ENCODE results near the gene MDM4.
A peak's percentile ranks its signal among the peaks of the same experiment; 100 is the strongest.
"Not testable (repeated sequence)": the region's sequence is repeated elsewhere in the genome, so short reads cannot be mapped to it uniquely, and the experiment has no call there.

Gene MDM4, protein sequence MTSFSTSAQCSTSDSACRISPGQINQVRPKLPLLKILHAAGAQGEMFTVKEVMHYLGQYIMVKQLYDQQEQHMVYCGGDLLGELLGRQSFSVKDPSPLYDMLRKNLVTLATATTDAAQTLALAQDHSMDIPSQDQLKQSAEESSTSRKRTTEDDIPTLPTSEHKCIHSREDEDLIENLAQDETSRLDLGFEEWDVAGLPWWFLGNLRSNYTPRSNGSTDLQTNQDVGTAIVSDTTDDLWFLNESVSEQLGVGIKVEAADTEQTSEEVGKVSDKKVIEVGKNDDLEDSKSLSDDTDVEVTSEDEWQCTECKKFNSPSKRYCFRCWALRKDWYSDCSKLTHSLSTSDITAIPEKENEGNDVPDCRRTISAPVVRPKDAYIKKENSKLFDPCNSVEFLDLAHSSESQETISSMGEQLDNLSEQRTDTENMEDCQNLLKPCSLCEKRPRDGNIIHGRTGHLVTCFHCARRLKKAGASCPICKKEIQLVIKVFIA

DNA sequence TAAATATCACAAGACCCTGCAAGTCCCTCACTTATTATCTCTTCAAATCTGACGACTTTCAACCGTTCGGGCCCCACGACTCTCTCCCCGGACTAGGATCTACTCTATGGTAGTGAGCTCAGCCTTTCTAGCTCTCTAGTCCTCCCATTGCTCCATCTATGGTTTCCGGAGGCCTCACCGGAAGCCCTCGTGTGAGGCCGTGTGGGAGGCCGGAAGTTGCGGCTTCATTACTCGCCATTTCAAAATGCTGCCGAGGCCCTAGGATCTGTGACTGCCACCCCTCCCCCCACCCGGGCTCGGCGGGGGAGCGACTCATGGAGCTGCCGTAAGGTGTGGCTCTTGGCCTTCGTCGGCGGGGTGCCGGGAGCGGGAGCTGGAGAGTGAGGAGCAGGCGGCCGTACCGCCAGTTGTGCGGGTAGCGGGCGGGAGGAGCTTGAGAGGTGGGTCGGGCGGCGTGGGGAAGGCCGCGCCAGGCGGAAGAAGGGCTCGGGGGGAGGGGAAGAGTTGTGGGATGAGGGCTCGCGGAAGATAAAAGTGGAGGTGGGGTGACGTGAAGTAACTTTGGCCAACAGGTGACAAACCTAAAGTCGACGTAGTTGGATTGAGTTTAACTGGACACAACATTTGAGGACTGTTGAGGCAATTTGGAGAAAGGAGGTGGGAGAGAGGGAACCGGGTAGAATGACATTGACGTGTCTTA is at the start of gene MDM4:
MDM4 (plus strand) TSS at position 227 of the 700 bp plus-strand sequence. CDS start 9,113 bp downstream, outside the sequence.
- peak; percentile 98 for DNase-seq (ENCODE audit: low read depth, low spot score)

DNA sequence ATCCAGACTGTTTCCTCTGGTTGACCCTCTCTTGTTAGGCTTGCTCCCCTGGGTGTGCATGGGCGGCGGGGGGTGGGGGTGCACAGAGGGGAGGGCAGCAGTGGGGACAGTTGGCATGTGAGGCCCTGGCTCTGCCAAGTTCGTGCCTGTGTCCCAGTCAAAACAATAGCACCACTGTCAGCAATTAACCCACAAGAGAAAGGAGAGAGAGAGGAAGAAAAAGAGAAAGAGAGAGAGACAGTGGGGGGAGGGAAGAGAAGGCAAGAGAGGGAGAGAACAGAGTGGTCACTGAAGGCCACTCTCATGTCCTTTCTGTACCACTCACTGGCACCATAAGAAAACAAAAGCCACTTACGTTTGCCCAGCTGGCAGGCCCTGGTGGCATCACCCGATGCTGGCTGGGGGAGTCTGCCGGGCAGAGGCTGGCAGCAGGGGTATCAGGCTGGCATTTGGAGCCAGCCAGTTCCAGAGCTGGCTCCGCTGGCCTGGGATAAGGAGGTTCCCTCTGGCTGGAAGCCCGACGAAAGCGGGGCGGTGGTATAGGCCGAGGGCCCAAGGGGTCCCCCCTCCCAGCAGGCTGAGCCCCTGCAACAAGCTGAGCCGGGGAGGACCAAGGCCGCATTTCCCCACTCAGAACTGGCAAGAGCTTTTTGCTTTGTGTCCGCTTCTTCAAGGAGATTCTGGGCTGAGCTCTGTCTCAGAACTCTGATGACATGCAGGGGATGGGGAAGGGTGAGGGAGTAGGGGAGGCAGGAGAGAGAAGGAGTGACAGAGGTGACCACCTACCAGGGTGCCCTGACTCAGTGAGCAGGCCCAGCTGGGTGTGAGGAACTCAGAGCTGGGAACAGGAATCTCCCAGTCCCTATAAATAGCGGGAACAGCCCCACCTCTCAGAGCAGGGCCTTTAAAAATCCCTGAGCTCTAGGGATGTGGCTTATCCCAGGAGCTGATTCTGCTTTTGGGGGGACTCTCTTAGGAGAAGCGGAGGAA is 49.5 kb upstream of the MDM4 start:
- DNase-seq (ENCODE audit: low read depth, low spot score): peak; percentile 34

DNA sequence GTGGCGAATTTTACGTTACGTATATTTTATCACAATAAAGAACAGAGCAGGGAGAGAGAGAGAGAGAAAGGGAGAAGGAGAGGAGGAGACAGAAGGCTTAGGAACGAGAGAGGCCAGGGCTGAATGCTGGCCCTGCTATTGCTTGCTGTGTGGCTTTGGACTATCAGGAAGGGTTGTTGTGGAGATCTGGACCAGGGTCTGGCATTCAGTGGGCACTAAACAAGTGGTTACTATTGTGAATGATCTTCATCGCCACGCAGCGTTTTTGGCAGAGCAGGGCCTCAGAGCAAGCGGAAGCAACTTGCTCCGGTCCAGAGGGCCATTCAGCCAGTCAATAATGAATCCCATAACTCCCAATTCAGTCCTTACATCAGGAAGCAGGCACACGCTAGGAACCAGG is 48.0 kb upstream of the MDM4 start:
- no peak for DNase-seq (ENCODE audit: low read depth, low spot score)

DNA sequence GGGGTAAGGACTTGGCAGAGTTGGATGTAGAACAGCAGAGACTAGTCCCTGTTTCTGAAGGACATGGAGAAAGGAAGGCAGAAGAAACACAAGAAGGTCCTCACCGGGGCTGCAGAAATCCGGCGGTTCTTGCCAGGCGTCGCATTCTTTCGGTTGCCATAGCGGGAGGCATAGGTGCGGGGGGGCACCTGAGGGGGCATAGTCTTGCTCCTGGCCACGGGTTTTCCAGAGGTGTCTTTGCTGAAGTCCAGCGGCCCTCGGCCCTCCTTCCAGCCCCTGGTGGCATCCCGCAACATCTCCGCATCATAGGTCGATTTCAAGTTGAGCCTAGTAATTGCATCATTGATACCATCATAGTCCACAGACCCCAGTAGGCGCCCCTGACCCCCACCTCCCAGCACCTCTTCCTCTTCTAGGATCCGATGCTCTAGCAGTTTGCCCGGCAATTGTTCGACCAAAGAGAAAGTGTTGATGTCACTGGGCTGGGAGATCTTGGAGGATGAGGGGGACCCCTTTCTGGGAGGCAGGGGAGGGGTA is 47.4 kb upstream of the MDM4 start:
- DNase-seq (ENCODE audit: low read depth, low spot score): no peak

DNA sequence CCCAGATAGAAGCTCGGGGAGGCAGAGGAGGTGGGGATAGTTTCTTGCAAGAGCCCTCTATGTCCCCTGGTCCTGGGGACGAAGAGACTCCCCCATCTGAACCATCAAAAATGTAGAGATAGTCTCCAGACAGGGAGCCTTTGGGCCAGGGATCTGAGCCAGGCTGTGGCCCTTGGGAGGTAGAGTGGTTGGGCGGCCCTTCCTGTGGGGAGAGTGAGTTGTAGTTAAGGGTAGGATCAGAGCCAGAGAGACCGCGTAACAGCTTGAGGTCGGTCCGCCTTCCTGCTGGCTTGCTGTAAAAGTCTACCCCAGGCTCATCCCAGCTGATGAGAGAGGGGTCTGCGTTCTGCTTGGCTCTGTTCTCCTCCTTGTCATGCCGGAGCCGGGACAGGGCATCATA is 46.9 kb upstream of the MDM4 start:
- DNase-seq (ENCODE audit: low read depth, low spot score): no peak

DNA sequence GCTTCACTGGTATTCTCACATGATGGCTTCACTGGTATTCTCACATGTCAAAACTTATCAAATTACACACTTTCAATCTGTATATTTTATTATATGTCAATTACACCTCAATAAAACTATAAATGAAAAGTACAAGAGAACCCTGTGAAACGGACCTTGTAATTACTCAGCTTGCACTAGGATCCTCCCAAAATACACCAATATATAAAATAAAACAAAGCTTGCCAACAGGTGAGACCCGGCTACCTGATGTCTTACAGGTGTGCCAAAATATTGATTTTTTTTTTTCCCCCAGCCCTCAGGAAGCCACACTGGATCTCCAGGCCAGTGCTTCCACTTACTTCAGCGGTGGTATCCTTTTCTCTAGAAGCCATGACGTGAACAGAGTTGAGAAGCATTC is 44.5 kb upstream of the MDM4 start:
- DNase-seq (ENCODE audit: low read depth, low spot score): no peak

DNA sequence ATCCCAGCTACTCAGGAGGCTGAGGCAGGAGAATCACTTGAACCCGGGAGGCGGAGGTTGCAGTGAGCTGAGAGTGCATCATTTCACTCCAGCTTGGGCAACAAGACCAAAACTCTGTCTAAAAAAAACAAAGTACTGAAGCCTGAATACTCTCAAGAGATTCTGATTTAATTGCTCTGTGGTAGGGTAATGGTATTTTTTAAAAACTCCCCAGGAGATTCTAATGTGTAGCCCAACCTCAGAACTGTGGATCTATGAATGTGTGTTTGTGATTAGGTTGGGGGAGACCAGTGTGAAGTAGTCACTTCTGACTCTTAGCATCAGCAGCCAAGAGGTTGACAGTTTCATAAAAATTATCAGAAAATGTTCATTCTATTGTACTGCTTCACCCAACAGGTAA is 43.5 kb upstream of the MDM4 start:
- DNase-seq (ENCODE audit: low read depth, low spot score): no peak

DNA sequence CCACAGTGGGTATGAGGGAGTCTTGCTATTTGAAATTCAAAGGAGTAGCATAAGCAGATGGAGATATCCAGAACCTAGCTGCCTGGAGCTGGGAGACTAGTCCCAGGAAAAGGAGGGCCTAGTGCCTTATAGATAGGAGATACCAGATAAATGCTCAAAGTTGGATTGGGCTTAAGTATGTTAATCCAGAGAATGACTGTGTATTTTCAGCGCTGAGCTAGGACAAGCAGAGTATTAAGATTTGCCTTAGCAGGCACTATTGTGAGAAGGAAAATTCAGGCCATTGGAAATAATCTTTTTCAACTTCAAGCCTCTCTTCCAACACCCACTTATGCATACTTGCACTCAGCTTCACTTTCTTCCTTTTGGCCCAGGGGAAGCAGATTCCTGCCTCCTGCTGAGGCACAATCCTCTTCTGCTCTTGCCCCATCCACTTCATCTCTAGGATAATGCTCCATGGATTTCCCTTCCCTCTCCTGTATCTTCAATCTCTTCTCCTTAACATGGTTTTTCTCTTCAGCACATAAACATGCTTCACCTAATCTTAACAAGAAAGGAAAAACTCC is 42.7 kb upstream of the MDM4 start:
- no peak for DNase-seq (ENCODE audit: low read depth, low spot score)

DNA sequence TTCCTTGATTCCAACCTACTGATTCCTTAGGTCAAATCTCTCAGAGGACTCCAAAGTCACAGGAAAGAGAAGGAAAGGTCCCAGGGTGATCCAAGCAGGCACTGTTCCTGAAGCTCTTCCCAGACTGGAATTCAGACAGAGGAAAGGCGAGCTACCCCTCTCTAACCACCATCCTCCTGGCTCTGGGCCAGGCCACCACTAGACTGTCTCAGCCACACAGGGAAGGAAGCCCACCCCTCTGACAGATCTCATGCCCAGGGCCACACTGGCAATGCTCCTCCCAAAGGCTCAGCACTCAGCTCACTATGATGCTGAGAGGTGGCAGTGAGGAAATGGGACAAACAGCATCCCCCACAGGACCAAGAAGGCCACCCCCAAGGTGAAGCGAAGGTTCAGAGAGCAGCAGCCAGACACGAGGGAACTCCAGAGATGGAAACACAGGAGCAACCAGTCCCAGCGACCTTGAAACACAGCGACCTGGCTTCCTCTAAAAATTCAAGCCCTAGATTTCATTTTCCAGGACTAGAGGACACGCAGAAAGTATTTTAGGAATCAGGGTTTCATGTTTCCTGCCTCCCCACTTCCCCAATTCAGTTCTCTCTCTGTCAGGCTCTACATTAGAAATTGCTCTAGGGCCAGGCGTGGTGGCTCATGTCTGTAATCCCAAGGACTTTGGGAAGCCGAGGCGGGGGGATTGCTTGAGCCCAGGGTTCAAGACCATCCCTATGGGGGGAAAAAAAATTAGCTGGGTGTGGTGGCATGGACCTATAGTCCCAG is 40.4 kb upstream of the MDM4 start:
- no peak for DNase-seq (ENCODE audit: low read depth, low spot score)

DNA sequence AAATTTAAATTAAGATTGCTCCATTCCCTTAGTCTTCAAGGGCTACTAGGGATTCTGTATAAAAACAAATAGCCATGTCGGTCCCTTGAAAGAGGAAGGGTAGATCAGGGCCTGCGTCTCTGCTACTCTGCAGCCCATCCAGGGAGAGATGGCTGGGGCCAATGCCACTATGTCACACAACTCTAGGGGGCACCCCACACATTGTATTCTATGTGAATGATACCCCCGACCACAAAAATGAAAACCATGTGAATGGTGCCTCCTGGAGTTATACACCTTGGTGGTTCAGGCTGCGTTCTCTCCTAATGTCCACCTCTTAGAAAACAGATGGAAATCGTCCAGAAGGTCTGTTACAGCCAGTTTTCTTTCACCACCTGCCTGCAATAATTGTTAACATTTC is 39.6 kb upstream of the MDM4 start:
- DNase-seq (ENCODE audit: low read depth, low spot score): no peak

DNA sequence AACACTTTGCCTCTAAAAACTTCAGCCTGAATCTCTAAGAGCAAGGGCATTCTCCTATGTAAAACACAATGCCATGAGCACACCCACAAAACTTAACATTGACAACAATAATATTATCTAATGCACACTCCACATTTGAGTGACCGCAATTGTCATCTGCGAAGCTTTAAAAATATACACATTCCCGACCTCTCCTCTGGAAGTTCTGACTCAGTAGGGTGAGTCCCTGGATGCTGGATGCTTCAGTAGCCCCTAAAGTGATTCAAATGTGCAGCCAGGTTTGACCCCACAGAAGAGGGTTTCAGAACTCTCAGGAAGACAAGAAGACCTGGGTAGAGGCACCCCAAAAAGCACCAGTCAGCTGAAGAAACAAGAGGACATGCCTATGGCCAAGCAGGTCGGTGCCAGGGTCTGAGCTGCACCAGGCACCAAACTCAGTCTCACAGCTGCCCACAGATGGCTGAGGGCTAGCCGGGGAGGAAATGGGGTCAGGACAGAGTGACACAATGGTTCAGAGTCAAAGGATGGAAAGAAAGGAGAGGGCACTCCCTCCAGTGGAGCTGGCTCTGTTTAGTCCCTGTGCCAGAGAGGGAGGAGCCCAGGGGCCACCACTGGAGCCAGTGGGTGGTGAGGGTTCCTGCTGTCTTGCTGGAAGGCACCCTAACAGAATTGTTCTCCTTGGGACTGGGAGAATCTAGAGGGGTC is 39.0 kb upstream of the MDM4 start:
- no peak for DNase-seq (ENCODE audit: low read depth, low spot score)

DNA sequence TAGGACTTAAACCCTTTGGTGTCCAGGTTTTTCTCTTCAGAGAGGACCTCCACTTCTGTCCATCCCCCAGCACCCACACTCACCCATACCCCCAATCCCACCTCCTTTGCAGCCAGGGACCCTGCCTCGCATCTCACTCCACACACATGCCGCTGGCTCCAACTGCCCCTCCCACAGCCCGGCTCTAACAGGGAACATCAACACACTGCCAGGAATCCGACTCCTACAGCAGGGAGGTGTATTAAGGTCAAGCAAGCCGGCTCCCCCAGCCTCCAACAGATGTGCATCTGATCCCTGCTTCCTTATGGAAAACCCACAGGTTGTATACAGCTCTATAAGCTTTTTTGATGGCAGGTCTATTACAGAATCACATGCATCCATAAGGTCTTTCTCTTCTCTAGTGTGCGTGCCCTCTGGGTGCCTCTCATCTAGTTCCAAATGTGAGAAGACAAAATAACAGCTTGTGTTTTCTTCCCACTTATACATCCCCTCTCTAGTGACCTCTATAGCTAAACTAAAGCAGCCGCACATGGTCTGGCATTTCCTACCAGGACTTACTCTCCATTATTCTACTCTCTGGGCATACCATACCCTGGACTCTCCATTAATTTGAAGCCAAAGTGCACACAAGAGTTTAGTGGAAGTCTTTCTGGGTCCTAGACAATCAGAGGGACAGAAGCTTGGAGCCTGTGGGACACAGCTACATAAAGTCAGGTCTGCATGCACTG is 37.9 kb upstream of the MDM4 start:
- no peak for DNase-seq (ENCODE audit: low read depth, low spot score)

DNA sequence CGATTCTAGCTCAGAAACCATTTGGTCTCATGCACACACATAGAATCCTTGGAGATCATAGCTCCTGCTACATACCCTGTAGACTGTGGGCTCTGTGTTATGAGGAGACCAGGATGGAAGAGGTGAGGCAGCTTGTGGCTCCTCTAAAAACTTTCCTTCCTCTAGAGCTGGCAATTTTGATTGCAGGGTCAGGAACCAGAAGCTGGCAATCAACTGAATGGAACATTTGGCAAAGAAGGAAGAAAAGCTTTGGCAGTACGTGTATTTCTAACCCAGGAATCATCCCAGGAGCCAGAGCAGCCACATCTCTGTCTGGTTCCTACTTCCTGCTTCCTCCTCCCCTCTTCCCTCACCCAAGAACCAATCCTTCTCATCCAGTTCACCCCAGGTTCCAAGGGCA is 37.3 kb upstream of the MDM4 start:
- no peak for DNase-seq (ENCODE audit: low read depth, low spot score)

DNA sequence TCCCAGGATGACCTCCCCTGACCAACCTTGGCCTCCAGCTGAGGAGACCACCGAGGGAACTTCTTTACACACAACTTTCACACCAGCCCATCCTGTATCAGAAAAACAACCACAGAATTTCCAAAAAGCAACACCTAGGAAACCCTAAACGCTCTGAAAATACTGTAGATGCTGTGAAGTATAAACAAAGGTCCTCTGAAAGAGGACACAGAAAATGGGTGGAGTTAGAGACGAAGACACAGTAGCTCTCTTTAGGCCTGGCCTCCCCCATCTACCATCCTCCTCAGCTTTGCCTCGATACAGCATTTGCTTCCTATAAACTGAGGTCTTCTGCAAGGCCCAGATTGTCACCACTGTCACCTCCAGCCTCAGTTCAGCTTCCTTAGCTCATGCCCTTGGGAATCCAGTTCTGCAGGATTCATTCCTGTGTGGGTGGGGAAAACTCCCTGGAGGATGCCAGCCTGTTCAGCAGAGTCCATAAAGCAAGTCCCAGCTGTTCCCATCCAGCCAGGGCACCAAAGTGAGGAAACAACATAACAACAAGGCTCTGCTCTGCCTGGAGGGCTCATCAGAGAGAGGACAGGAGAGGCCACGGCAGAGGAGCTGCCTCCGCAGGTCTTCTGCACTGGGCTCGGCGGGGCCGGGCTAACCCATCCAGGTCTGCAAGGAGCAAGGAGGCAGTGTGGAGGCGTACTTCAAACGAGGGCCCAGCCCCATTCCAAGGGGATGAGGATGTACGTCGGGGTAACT is 36.6 kb upstream of the MDM4 start:
- no peak for DNase-seq (ENCODE audit: low read depth, low spot score)

DNA sequence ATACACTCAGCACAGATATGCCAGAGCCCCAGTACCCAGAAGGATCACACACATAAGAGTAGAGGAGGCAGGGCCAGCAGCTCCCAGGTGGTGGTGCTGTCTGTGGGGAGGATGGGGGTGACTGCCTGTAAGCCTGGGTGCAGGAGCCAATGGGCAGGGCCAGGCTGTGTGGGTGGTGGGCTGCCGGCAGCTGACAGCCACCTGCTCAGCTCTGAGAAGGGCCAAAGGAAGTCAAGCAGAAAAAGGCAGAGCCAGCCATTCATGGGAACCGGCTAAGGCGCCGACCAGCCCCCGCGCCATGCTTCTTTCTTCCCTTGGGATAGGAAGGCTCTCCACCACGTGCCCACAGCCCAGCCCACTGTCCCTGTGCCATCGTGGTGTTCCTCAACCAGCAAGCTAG is 35.7 kb upstream of the MDM4 start:
- no peak for DNase-seq (ENCODE audit: low read depth, low spot score)

DNA sequence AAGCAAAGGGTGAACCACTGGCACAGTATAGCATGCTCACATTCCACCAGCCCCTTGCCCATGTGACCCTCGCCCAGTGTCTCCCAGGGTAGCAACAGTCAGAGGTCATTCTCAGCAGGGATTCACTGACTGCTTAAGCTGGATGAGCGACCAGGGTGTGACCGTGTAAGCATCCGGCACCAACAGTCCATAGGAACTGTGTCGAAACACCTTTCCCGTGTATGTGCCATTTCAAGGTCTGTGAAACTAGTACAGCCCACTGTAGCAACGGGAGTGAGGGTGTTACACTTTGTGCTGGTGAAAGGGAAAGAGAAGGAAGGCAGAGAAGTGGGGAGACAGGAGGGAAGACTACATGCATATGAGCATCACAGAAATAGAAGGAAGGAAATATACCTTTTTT is 32.4 kb upstream of the MDM4 start:
- no peak for DNase-seq (ENCODE audit: low read depth, low spot score)

DNA sequence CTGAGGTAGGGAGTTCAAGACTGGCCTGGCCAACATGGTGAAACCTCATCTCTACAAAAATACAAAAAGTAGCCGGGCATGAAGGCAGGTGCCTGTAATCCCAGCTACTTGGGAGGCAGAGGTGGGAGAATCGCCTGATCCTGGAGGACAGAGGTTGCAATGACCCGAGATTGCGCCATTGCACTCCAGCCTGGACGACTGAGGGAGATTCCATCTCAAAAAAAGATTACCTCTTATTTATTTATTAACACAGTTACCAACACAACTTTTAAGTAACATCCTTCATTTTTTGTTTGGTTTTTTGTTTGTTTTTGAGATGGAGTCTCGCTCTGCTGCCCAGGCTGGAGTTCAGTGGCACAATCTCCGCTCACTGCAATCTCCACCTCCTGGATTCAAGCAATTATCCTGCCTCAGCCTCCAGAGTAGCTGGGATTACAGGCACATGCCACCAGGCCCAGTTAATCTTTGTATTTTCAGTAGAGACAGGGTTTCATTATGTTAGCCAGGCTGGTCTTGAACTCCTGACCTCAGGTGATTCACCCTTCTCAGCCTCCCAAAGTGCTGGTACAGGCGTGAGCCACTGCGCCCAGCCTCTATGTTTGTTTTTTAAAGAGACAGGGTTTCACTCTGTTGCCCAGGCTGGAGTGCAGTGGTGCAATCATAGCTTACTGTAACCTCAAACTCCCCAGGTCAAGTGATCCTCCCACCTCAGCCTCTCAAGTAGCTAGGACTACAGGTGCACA is 29.5 kb upstream of the MDM4 start:
- not testable (repeated sequence) for DNase-seq (ENCODE audit: low read depth, low spot score)

DNA sequence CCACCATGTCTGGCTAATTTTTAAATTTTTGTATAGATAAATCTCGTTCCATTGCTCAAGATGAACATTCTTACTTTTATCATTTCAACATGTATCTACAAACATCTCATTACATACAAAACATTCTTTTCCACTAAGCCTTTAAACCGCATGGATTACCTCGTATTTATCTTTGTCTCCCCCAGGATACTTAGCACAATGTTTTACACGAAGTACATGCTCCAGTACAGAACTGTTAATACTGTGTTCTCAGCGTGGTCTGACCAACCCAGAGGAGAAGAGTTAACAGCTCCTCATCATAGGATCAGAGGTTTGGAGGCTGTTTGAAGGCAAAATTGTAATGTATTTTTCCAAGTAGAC is 29.0 kb upstream of the MDM4 start:
- no peak for DNase-seq (ENCODE audit: low read depth, low spot score)
